Vagina (tissue), 2 donors: ENCODE measurements around the gene INSR. TPM values are rescaled to one million over a fixed set of nuclear protein-coding genes. Genes with fewer than 3 reads are reported as not detected.

ENCODE experiments used
- DNase-seq, 2 donors: peaks; one replicate each; pipeline ENCODE4 v3.0.0-alpha.2; 2017; ENCODE audit errors: extremely low spot score in 2 of 2
- H3K27ac ChIP-seq: fragments of 200-600 bp; sonication (generic); one replicate; pipeline ENCODE4 v1.5.1; 2019
- H3K27me3 ChIP-seq: fragments of 200-600 bp; sonication (generic); one replicate; pipeline ENCODE4 v1.5.1; 2019
- H3K36me3 ChIP-seq, 2 donors: fragments of 200-600 bp; sonication (generic); one replicate each; pipeline ENCODE4 v1.5.1; 2017 to 2019
- H3K4me1 ChIP-seq: fragments of 200-600 bp; sonication (generic); one replicate; pipeline ENCODE4 v1.5.1; 2019
- H3K4me3 ChIP-seq, 2 donors: fragments of 200-600 bp; sonication (generic); 1 replicate in 1 of 2; 2 replicates in 1 of 2; pipeline ENCODE4 v1.5.1; 2016 to 2019
- H3K9me3 ChIP-seq: fragments of 200-600 bp; sonication (generic); one replicate; pipeline ENCODE4 v1.5.1; 2019
- POLR2A ChIP-seq, 2 donors: fragments of 450-650 bp; IDR thresholded peaks; one replicate each; pipeline ENCODE4 v1.6.1; 2017; ENCODE audit warnings: antibody characterized with exemption in 2 of 2, mild to moderate bottlenecking in 2 of 2, moderate library complexity in 2 of 2
- POLR2AphosphoS5 ChIP-seq, 2 donors: sonication (generic); formaldehyde crosslinking; IDR thresholded peaks; one replicate each; pipeline ENCODE4 v1.9.0; 2017; ENCODE audit warnings: antibody characterized with exemption in 2 of 2, mild to moderate bottlenecking in 2 of 2, low read depth in 1 of 2; ENCODE audit not compliant: insufficient read depth in 1 of 2
- intact Hi-C: fragments of 100-400 bp; cut with DNase I; formaldehyde crosslinking; loops from one replicate; pipeline ENCODE4 v1.15.1; 2023
- total RNA-seq: library from RNA; depleted of rRNA; stranded (reverse); fragments of >200 nt; gene quantifications from one replicate; pipeline ENCODE4 v1.2.3, GENCODE V29; 2016
- TF ChIP-seq, protein P1 (sequence below), 3 experiments: fragments of 450-650 bp in 2 of 3; fragments of 200-600 bp in 1 of 3; sonication (generic) in 1 of 3; IDR thresholded peaks; one replicate each; pipeline ENCODE4 v1.5.1; 2017 to 2019; ENCODE audit warnings: antibody characterized with exemption in 3 of 3, mild to moderate bottlenecking in 2 of 3, moderate library complexity in 2 of 3

INSR gene
- total RNA-seq, 1 donor from 2014 or later, result 86.7 TPM

- H3K36me3 ChIP-seq, result no peaks in the 10 kb centered on the region
- no peak overlapping the region for H3K4me3 ChIP-seq
- H3K27ac ChIP-seq, result no peak overlapping the region
- no peaks in the 10 kb centered on the region for H3K27me3 ChIP-seq
- H3K9me3 ChIP-seq, result no peaks in the 10 kb centered on the region
- no peaks in the 10 kb centered on the region for H3K4me1 ChIP-seq
- TF ChIP-seq, protein P1, sequence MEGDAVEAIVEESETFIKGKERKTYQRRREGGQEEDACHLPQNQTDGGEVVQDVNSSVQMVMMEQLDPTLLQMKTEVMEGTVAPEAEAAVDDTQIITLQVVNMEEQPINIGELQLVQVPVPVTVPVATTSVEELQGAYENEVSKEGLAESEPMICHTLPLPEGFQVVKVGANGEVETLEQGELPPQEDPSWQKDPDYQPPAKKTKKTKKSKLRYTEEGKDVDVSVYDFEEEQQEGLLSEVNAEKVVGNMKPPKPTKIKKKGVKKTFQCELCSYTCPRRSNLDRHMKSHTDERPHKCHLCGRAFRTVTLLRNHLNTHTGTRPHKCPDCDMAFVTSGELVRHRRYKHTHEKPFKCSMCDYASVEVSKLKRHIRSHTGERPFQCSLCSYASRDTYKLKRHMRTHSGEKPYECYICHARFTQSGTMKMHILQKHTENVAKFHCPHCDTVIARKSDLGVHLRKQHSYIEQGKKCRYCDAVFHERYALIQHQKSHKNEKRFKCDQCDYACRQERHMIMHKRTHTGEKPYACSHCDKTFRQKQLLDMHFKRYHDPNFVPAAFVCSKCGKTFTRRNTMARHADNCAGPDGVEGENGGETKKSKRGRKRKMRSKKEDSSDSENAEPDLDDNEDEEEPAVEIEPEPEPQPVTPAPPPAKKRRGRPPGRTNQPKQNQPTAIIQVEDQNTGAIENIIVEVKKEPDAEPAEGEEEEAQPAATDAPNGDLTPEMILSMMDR (IDR thresholded peaks at IDR 0.05), result no peak
- no peak for TF ChIP-seq POLR2AphosphoS5 (IDR thresholded peaks at IDR 0.05; ENCODE audit: insufficient read depth in 1 of 2, low read depth in 1 of 2)
- no peak for TF ChIP-seq POLR2A (IDR thresholded peaks at IDR 0.05)
- intact Hi-C loops, result no loop called here
- no peak for DNase-seq
Measured at GRCh38 chr19:7063339-7063738, 230.9 kb downstream of the INSR start.

Other genes with a start within 250 kb of the INSR start
- gene MBD3L2, start 245.1 kb downstream of the INSR start, total RNA-seq, result not detected
- not detected for gene MBD3L3, start 235.7 kb downstream of the INSR start, total RNA-seq
- 10.1 TPM for gene ZNF557, start 224.7 kb downstream of the INSR start, total RNA-seq
- gene ARHGEF18, start 54.5 kb upstream of the INSR start, total RNA-seq, result 28.5 TPM
- gene PEX11G, start 194.6 kb upstream of the INSR start, total RNA-seq, result 2.7 TPM
- gene ZNF358, start 221.7 kb upstream of the INSR start, total RNA-seq, result 87.4 TPM
- gene MCOLN1, start 228.2 kb upstream of the INSR start, total RNA-seq, result 20.4 TPM
- 47.4 TPM for gene PNPLA6, start 241.3 kb upstream of the INSR start, total RNA-seq